ENCODE measurements around the gene SIM2. TPM values are rescaled to one million over a fixed set of nuclear protein-coding genes. Genes with fewer than 3 reads are reported as not detected.

Gene SIM2
- total and polyA plus RNA-seq, 2 donors (not counting 1 experiment from before 2014, with no cell fraction given) = not detected

DNA sequence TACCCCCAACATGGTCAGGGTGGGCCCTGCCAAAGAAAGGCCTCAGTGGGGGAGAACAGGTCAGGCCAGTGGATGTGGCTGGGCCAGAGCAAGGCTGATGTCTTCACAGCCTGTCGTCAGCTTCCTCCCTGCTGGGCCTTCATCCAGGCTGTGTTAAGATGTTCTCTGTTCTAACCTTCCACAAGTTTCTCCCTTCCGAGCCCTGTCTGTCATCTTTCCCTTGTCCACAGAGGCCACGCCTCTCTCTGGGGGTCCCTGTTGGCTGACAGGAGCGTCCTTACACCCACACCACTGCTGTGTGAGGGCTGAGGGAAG is 36.2 kb downstream of the SIM2 start:
- ChIA-PET POLR2A (no interaction called here), CTCF (no interaction called here)
- H3K27me3 ChIP-seq (replicated peaks in 1 of 4; ENCODE audit: control extremely low read depth in 1 of 4, control insufficient read depth in 3 of 4, insufficient read depth in 4 of 4, low read length in 3 of 4) = peaks cover 0 to 9% (median 0%) of the 10 kb centered on the region in 4 experiments
- no peaks in the 10 kb centered on the region for H4K20me1 ChIP-seq (ENCODE audit: control insufficient read depth, insufficient read depth, low read length, poor library complexity, severe bottlenecking)
- no peak overlapping the region for H3K9ac ChIP-seq (ENCODE audit: low read length)
- Mint-ChIP-seq H3K4me3 (no peak overlapping the region), H3K27ac (no peak overlapping the region), H3K27me3 (peaks cover 5% of the 10 kb centered on the region), H3K9me3 (ENCODE audit: insufficient read depth) (no peaks in the 10 kb centered on the region), H3K4me1 (no peaks in the 10 kb centered on the region)
- no peaks in the 10 kb centered on the region for H3K36me3 ChIP-seq (replicated peaks in 1 of 2; ENCODE audit: control extremely low read depth in 1 of 2, control insufficient read depth in 1 of 2, extremely low read depth in 1 of 2, insufficient read depth in 2 of 2, low read length in 1 of 2)
- intact Hi-C loops (cut with micrococcal nuclease) = no loop called here
- no peak overlapping the region for H3K4me2 ChIP-seq (replicated peaks; ENCODE audit: low read depth, low read length, poor library complexity, severe bottlenecking)
- no peaks in the 10 kb centered on the region for H3K4me1 ChIP-seq (ENCODE audit: control insufficient read depth in 2 of 2, insufficient read depth in 2 of 2, low read length in 2 of 2)
- no peak overlapping the region for H3K4me3 ChIP-seq (ENCODE audit: control extremely low read depth in 1 of 5, extremely low read depth in 1 of 5, insufficient read depth in 1 of 5, low read depth in 2 of 5, low read length in 4 of 5)
- DNase-seq (no peak), ATAC-seq (ENCODE audit: low read depth) (no peak)
- H3K79me2 ChIP-seq (ENCODE audit: control insufficient read depth, insufficient read depth, low read length) = no peaks in the 10 kb centered on the region
- H2AFZ ChIP-seq (ENCODE audit: insufficient read depth, low read depth, low read length, poor library complexity, severe bottlenecking) = no peak overlapping the region
- no peak overlapping the region for H3K27ac ChIP-seq (ENCODE audit: low read length in 2 of 2)
- TF ChIP-seq EZH2 (IDR thresholded peaks at IDR 0.05; ENCODE audit: borderline replicate concordance, insufficient read depth, low read depth, low read length, poor library complexity, severe bottlenecking) = no peak
- no peak for TF ChIP-seq CTCF (IDR thresholded peaks at IDR 0.05)
- 67% methylated on average over 2 of the region's 4 CpGs for WGBS (ENCODE audit: insufficient coverage)
- H3K9me3 ChIP-seq (ENCODE audit: control extremely low read depth in 1 of 3, control insufficient read depth in 2 of 3, insufficient read depth in 1 of 3, low read length in 2 of 3) = peaks cover 0 to 24% (median 0%) of the 10 kb centered on the region in 3 donors

DNA sequence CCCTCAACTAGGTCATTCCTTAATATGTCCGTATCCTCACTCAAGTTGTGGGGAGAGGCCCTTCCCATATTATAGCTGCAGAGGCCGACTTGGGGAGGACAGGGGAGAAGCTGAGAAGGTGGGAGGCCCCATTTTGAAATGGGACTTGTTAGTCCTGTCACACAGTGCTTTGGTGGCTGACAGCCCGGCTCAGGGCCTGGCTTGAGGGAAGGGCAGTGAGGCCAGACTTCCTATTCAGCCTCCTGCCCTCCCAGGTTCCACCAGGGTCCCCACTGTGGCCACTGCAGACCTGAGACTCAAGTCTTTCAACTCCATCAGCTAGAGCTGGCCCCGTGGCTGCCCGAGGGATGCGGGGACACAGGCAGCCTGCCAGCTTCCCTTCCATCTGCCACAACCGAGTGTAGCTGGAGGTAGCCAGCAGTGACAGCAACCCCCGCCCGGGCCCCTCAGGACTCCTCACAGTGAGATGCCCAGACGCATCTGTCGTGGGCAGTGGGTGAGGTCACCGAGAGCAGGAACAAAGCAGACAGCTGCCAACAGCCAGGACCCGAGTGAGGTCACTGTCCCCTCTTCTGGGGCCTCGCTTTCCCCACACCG is 36.9 kb downstream of the SIM2 start:
- peaks cover 0 to 9% (median 0%) of the 10 kb centered on the region in 4 experiments for H3K27me3 ChIP-seq (replicated peaks in 1 of 4; ENCODE audit: control extremely low read depth in 1 of 4, control insufficient read depth in 3 of 4, insufficient read depth in 4 of 4, low read length in 3 of 4)
- intact Hi-C loops (cut with micrococcal nuclease) = no loop called here
- H4K20me1 ChIP-seq (ENCODE audit: control insufficient read depth, insufficient read depth, low read length, poor library complexity, severe bottlenecking) = no peaks in the 10 kb centered on the region
- no peaks in the 10 kb centered on the region for H3K36me3 ChIP-seq (replicated peaks in 1 of 2; ENCODE audit: control extremely low read depth in 1 of 2, control insufficient read depth in 1 of 2, extremely low read depth in 1 of 2, insufficient read depth in 2 of 2, low read length in 1 of 2)
- no peak overlapping the region for H3K9ac ChIP-seq (ENCODE audit: low read length)
- ChIA-PET CTCF (no interaction called here), POLR2A (no interaction called here)
- no peak overlapping the region for H2AFZ ChIP-seq (ENCODE audit: insufficient read depth, low read depth, low read length, poor library complexity, severe bottlenecking)
- no peaks in the 10 kb centered on the region for H3K4me1 Mint-ChIP-seq
- WGBS (ENCODE audit: insufficient coverage) = 88% methylated on average over 14 of the region's 15 CpGs
- DNase-seq (no peak), ATAC-seq (ENCODE audit: low read depth) (no peak)
- H3K4me3 ChIP-seq (ENCODE audit: control extremely low read depth in 1 of 5, extremely low read depth in 1 of 5, insufficient read depth in 1 of 5, low read depth in 2 of 5, low read length in 4 of 5) = no peak overlapping the region
- H3K9me3 ChIP-seq (ENCODE audit: control extremely low read depth in 1 of 3, control insufficient read depth in 2 of 3, insufficient read depth in 1 of 3, low read length in 2 of 3) = peaks cover 0 to 24% (median 0%) of the 10 kb centered on the region in 3 donors
- H3K27me3 Mint-ChIP-seq = peaks cover 5% of the 10 kb centered on the region
- H3K9me3 Mint-ChIP-seq (ENCODE audit: insufficient read depth) = no peaks in the 10 kb centered on the region
- H3K4me1 ChIP-seq (ENCODE audit: control insufficient read depth in 2 of 2, insufficient read depth in 2 of 2, low read length in 2 of 2) = no peaks in the 10 kb centered on the region
- TF ChIP-seq CTCF (IDR thresholded peaks at IDR 0.05) (no peak), EZH2 (IDR thresholded peaks at IDR 0.05; ENCODE audit: borderline replicate concordance, insufficient read depth, low read depth, low read length, poor library complexity, severe bottlenecking) (no peak)
- H3K27ac Mint-ChIP-seq = no peak overlapping the region
- no peak overlapping the region for H3K27ac ChIP-seq (ENCODE audit: low read length in 2 of 2)
- H3K4me3 Mint-ChIP-seq = no peak overlapping the region
- no peak overlapping the region for H3K4me2 ChIP-seq (replicated peaks; ENCODE audit: low read depth, low read length, poor library complexity, severe bottlenecking)
- H3K79me2 ChIP-seq (ENCODE audit: control insufficient read depth, insufficient read depth, low read length) = no peaks in the 10 kb centered on the region

Measured in B cell (primary cell).